Right cardiac atrium (tissue), 5 donors: ENCODE results near the gene TRAPPC8. TPM values are rescaled to one million over a fixed set of nuclear protein-coding genes. Genes with fewer than 3 reads are reported as not detected.
A peak's percentile ranks its signal among the peaks of the same experiment; 100 is the strongest.
"Not testable (repeated sequence)": the region's sequence is repeated elsewhere in the genome, so short reads cannot be mapped to it uniquely, and the experiment has no call there.

ENCODE experiments used
- ATAC-seq, 2 donors: fragments of 200-7000 bp; cut with Tn5 transposase; one replicate each; pipeline versions ENCODE4 v1.8.0 to v1.9.1; 2020; ENCODE audit warnings: moderate library complexity in 2 of 2, mild to moderate bottlenecking in 1 of 2
- DNase-seq, 3 donors: peaks; one replicate each; pipeline ENCODE4 v3.0.0-alpha.2; 2020
- H3K27ac ChIP-seq: one replicate; pipeline ENCODE4 v1.5.1; 2013; ENCODE audit warnings: mild to moderate bottlenecking, low read length, control low read depth, moderate library complexity
- H3K27me3 ChIP-seq: one replicate; pipeline ENCODE4 v1.6.1; 2013; ENCODE audit not compliant: control insufficient read depth, insufficient read depth
- H3K4me1 ChIP-seq: one replicate; pipeline ENCODE4 v1.6.1; 2013; ENCODE audit warnings: low read length; ENCODE audit not compliant: control insufficient read depth, insufficient read depth
- H3K4me3 ChIP-seq: one replicate; pipeline ENCODE4 v1.5.1; 2013; ENCODE audit warnings: low read length, control low read depth
- H3K9me3 ChIP-seq: one replicate; pipeline ENCODE4 v1.6.1; 2013; ENCODE audit warnings: low read length; ENCODE audit not compliant: control insufficient read depth
- WGBS: extraction: QIAGEN DNeasy Blood & Tissue Kit; methylation state at CpG from one replicate; pipeline ENCODE4 v1.1.7; 2013; 5-methylcytosine and 5-hydroxymethylcytosine counted together
- intact Hi-C, 4 donors: fragments of 100-400 bp; cut with DNase I; formaldehyde crosslinking; loops; one replicate each; pipeline versions ENCODE4 v1.11.0 to v1.14.0; 2022 to 2023
- polyA plus RNA-seq: library from polyadenylated mRNA; stranded (reverse); fragments of 200-250 nt; gene quantifications from one replicate; pipeline ENCODE4 v1.2.3, GENCODE V29; 2013
- total RNA-seq, 4 donors: library from RNA; stranded (reverse); fragmentation: NEBNext Ultra II Directional; extraction: Animal tissue kit (Norgen Biotek cat#: 25700); gene quantifications; one replicate each; pipeline ENCODE4 v1.2.1, GENCODE V29; 2021
- donor health status: healthy with polysubstance abuse.
- donor health status: DM: no; HTN: yes; CAD: no.
- donor health status: DM: no; HTN: no; CAD: no.
- donor health status: DM: no; HTN: yes; CAD: no; lungs with severe emphysema.
- donor health status: DM: yes; HTN: yes; CAD: no.

The TRAPPC8 gene
- total and polyA plus RNA-seq, 5 donors, result 18.6 to 33.6 (median 31.6) TPM

- Histone ChIP-seq H3K9me3 (peaks cover 2% of the 10 kb centered on the region), H3K27me3 (no peaks in the 10 kb centered on the region), H3K4me1 (no peaks in the 10 kb centered on the region), H3K27ac (no peak overlapping the region), H3K4me3 (no peak overlapping the region)
- intact Hi-C loops, result loop anchor here in 2 of 4 donors (10.0 kb wide), 2 partner anchors 229 to 419 kb away; no protein-coding TSS in a partner anchor
- no peak for ATAC-seq
- no peak for DNase-seq
- 92% methylated on average over 4 of the region's 4 CpGs for WGBS
Observed at GRCh38 chr18:31973929-31974546, 31.1 kb upstream of the TRAPPC8 start.

- H3K27me3 ChIP-seq, result no peaks in the 10 kb centered on the region
- intact Hi-C loops, result loop anchor here in 2 of 4 donors (10.0 kb wide), 2 partner anchors 226 to 416 kb away; no protein-coding TSS in a partner anchor
- H3K4me1 ChIP-seq, result no peaks in the 10 kb centered on the region
- ATAC-seq (no peak), DNase-seq (no peak)
- peaks cover 2% of the 10 kb centered on the region for H3K9me3 ChIP-seq
- H3K27ac ChIP-seq, result no peak overlapping the region
- 63% methylated on average over 3 of the region's 3 CpGs for WGBS
- no peak overlapping the region for H3K4me3 ChIP-seq
Observed at GRCh38 chr18:31970617-31971016, 27.7 kb upstream of the TRAPPC8 start.

- no peaks in the 10 kb centered on the region for H3K9me3 ChIP-seq
- 61% methylated on average over 5 of the region's 5 CpGs for WGBS
- no peaks in the 10 kb centered on the region for H3K4me1 ChIP-seq
- intact Hi-C loops, result no loop called here
- DNase-seq (no peak), ATAC-seq (no peak)
- no peak overlapping the region for H3K27ac ChIP-seq
- H3K4me3 ChIP-seq, result no peak overlapping the region
- H3K27me3 ChIP-seq, result no peaks in the 10 kb centered on the region
Observed at GRCh38 chr18:31965316-31965970, 22.5 kb upstream of the TRAPPC8 start.

- Histone ChIP-seq H3K4me3 (no peak overlapping the region), H3K4me1 (no peaks in the 10 kb centered on the region), H3K27me3 (no peaks in the 10 kb centered on the region), H3K9me3 (no peaks in the 10 kb centered on the region), H3K27ac (no peak overlapping the region)
- ATAC-seq (no peak), DNase-seq (no peak)
- intact Hi-C loops, result no loop called here
Observed at GRCh38 chr18:31957728-31958127, 14.8 kb upstream of the TRAPPC8 start.

- Histone ChIP-seq H3K27ac (no peak overlapping the region), H3K4me3 (no peak overlapping the region), H3K9me3 (no peaks in the 10 kb centered on the region), H3K27me3 (no peaks in the 10 kb centered on the region), H3K4me1 (no peaks in the 10 kb centered on the region)
- peak in 1 of 3 donors; percentile 33 for DNase-seq
- ATAC-seq, result peak in 1 of 2 donors; percentile 66
- intact Hi-C loops, result no loop called here
- 28% methylated on average over 3 of the region's 3 CpGs for WGBS
Observed at GRCh38 chr18:31954349-31954748, 11.4 kb upstream of the TRAPPC8 start.

GRCh38 chr18:31953699-31954098 is 10.8 kb upstream of the TRAPPC8 start:
- ATAC-seq, H3K27ac ChIP-seq, intact Hi-C loops, H3K4me1 ChIP-seq, H3K27me3 ChIP-seq, DNase-seq, H3K9me3 ChIP-seq, H3K4me3 ChIP-seq: not testable (repeated sequence)
- WGBS, result 91% methylated on average over 3 of the region's 3 CpGs

GRCh38 chr18:31952223-31952622 is 9.3 kb upstream of the TRAPPC8 start:
- DNase-seq, result no peak
- intact Hi-C loops, result no loop called here
- H3K27ac ChIP-seq, result no peak overlapping the region
- ATAC-seq, result no peak
- no peaks in the 10 kb centered on the region for H3K27me3 ChIP-seq
- no peaks in the 10 kb centered on the region for H3K9me3 ChIP-seq
- WGBS, result 92% methylated on average over 3 of the region's 3 CpGs
- no peak overlapping the region for H3K4me3 ChIP-seq
- no peaks in the 10 kb centered on the region for H3K4me1 ChIP-seq

- WGBS, result 67% methylated on average over 3 of the region's 3 CpGs
- H3K4me3 ChIP-seq, result no peak overlapping the region
- H3K9me3 ChIP-seq, result no peaks in the 10 kb centered on the region
- H3K27me3 ChIP-seq, result no peaks in the 10 kb centered on the region
- no peak overlapping the region for H3K27ac ChIP-seq
- no peak for DNase-seq
- no peak for ATAC-seq
- intact Hi-C loops, result no loop called here
- H3K4me1 ChIP-seq, result no peaks in the 10 kb centered on the region
Observed at GRCh38 chr18:31950583-31950982, 7.7 kb upstream of the TRAPPC8 start.

GRCh38 chr18:31948349-31948748 is 5.4 kb upstream of the TRAPPC8 start:
- WGBS, result 92% methylated on average over 9 of the region's 9 CpGs
- H3K27ac ChIP-seq, H3K4me1 ChIP-seq, H3K27me3 ChIP-seq, H3K9me3 ChIP-seq, ATAC-seq, DNase-seq, H3K4me3 ChIP-seq: not testable (repeated sequence)
- intact Hi-C loops, result loop anchor here in 1 of 4 donors (10.0 kb wide), 1 partner anchor 146 kb away; the partner anchor contains the start of gene RNF138

GRCh38 chr18:31946305-31947046 is 3.5 kb upstream of the TRAPPC8 start:
- Histone ChIP-seq H3K27ac (no peak overlapping the region), H3K27me3 (no peaks in the 10 kb centered on the region), H3K4me1 (no peaks in the 10 kb centered on the region), H3K9me3 (no peaks in the 10 kb centered on the region), H3K4me3 (no peak overlapping the region)
- intact Hi-C loops, result loop anchor here in 1 of 4 donors (10.0 kb wide), 1 partner anchor 148 kb away; the partner anchor contains the start of gene RNF138
- WGBS, result 92% methylated on average over 8 of the region's 8 CpGs
- DNase-seq, result no peak
- ATAC-seq, result no peak
